ENCODE results near the gene PTPN12.

DNA sequence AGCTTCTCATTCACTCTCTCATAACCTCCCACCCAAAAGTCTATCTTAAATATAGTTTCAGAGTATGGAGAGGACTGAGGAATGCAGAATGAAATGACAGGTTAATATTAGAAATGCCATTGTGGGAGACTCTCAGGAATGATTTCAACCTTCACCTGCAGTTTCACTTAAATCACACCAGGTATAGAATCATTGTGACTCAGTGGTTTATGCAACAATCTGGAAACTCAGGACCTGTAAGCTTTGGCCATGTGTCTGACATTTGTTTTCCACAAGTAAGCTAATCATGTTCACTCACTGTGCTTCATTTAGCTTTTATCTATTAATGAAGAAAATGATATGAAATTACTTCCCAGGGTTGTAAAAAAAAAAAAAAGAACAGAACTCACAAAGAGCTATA, 8.7 kb upstream of the PTPN12 start:
- TF ChIP-seq EP300 (IDR thresholded peaks at IDR 0.05) (no peak), POLR2A (IDR thresholded peaks at IDR 0.05) (no peak)
- TF ChIP-seq, protein P1, sequence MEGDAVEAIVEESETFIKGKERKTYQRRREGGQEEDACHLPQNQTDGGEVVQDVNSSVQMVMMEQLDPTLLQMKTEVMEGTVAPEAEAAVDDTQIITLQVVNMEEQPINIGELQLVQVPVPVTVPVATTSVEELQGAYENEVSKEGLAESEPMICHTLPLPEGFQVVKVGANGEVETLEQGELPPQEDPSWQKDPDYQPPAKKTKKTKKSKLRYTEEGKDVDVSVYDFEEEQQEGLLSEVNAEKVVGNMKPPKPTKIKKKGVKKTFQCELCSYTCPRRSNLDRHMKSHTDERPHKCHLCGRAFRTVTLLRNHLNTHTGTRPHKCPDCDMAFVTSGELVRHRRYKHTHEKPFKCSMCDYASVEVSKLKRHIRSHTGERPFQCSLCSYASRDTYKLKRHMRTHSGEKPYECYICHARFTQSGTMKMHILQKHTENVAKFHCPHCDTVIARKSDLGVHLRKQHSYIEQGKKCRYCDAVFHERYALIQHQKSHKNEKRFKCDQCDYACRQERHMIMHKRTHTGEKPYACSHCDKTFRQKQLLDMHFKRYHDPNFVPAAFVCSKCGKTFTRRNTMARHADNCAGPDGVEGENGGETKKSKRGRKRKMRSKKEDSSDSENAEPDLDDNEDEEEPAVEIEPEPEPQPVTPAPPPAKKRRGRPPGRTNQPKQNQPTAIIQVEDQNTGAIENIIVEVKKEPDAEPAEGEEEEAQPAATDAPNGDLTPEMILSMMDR (IDR thresholded peaks at IDR 0.05): no peak
